Measurements from ENCODE around the gene OR6X1.

DNA sequence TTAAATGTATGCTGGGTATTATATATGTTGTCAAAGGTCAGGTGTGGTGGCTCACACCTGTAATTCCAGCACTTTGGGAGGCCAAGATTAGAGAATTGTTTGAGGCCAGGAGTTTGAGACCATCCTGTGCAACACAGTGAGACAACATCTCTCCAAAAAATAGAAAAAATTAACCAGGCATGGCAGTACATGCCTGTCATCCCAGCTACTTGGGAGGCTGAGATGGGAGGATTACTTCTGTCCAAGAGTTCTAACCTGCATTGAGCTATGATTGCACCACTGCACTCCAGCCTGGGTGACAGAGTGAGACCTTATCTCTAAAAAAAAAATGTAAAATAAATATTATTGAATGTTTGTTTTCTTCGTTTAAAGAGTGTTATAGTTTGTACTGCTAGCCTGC, 11.3 kb upstream of the OR6X1 start:
- TF ChIP-seq, protein P1, sequence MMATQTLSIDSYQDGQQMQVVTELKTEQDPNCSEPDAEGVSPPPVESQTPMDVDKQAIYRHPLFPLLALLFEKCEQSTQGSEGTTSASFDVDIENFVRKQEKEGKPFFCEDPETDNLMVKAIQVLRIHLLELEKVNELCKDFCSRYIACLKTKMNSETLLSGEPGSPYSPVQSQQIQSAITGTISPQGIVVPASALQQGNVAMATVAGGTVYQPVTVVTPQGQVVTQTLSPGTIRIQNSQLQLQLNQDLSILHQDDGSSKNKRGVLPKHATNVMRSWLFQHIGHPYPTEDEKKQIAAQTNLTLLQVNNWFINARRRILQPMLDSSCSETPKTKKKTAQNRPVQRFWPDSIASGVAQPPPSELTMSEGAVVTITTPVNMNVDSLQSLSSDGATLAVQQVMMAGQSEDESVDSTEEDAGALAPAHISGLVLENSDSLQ (IDR thresholded peaks at IDR 0.05) = no peak
- no peak for TF ChIP-seq SP1 (IDR thresholded peaks at IDR 0.05)
- no peak for TF ChIP-seq ELF4 (IDR thresholded peaks at IDR 0.05)
- TF ChIP-seq FOXA1 (IDR thresholded peaks at IDR 0.05) = no peak
- TF ChIP-seq ARNT (IDR thresholded peaks at IDR 0.05) = no peak
- no peak for TF ChIP-seq FOXK2 (IDR thresholded peaks at IDR 0.05)
- no peak for TF ChIP-seq SUZ12 (IDR thresholded peaks at IDR 0.05)
- no peak for TF ChIP-seq HDGF (IDR thresholded peaks at IDR 0.05; ENCODE audit: borderline replicate concordance)
- no peak for TF ChIP-seq TARDBP (IDR thresholded peaks at IDR 0.05)
- TF ChIP-seq BHLHE40 (IDR thresholded peaks at IDR 0.05; ENCODE audit: borderline replicate concordance) = no peak
